ENCODE measurements around the gene GTF2A1L. TPM values are rescaled to one million over a fixed set of nuclear protein-coding genes. Genes with fewer than 3 reads are reported as not detected.
"Not testable (repeated sequence)": the region's sequence is repeated elsewhere in the genome, so short reads cannot be mapped to it uniquely, and the experiment has no call there.

GTF2A1L gene
- total RNA-seq, 1 donor from 2014 or later, result not detected

- DNase-seq (ENCODE audit: low spot score in 2 of 2) (no peak), FAIRE-seq (no peak)
Observed at GRCh38 chr2:48605482-48606175, 12.0 kb upstream of the GTF2A1L start.

- DNase-seq (ENCODE audit: low spot score in 2 of 2) (no peak), FAIRE-seq (no peak)
Observed at GRCh38 chr2:48607307-48608014, 10.2 kb upstream of the GTF2A1L start.

GRCh38 chr2:48613211-48613610, 4.4 kb upstream of the GTF2A1L start:
- FAIRE-seq (no peak), DNase-seq (ENCODE audit: low spot score in 2 of 2) (no peak)

- not testable (repeated sequence) for DNase-seq (ENCODE audit: low spot score in 2 of 2); FAIRE-seq
Observed at GRCh38 chr2:48614581-48614980, 3.1 kb upstream of the GTF2A1L start.

- FAIRE-seq, result no peak
- no peak for DNase-seq (ENCODE audit: low spot score in 2 of 2)
Observed at GRCh38 chr2:48619526-48619925, 1.9 kb downstream of the GTF2A1L start.

GRCh38 chr2:48620604-48621003, 2.9 kb downstream of the GTF2A1L start:
- DNase-seq (ENCODE audit: low spot score in 2 of 2) (no peak), FAIRE-seq (no peak)

- not testable (repeated sequence) for FAIRE-seq; DNase-seq (ENCODE audit: low spot score in 2 of 2)
Observed at GRCh38 chr2:48622691-48623090, 5.0 kb downstream of the GTF2A1L start.

- no peak for FAIRE-seq
Observed at GRCh38 chr2:48624696-48625095, 7.0 kb downstream of the GTF2A1L start.

GRCh38 chr2:48626047-48626446, 8.4 kb downstream of the GTF2A1L start:
- FAIRE-seq (no peak), DNase-seq (ENCODE audit: low spot score in 2 of 2) (no peak)

More at GRCh38 chr2:48624696-48625095, 7.0 kb downstream of the GTF2A1L start:
- DNase-seq (ENCODE audit: low spot score in 2 of 2), result no peak

- DNase-seq (ENCODE audit: low spot score in 2 of 2) (no peak), FAIRE-seq (no peak)
Observed at GRCh38 chr2:48633143-48633542, 15.5 kb downstream of the GTF2A1L start.

- FAIRE-seq, result no peak
- DNase-seq (ENCODE audit: low spot score in 2 of 2), result no peak
Observed at GRCh38 chr2:48635786-48636185, 18.1 kb downstream of the GTF2A1L start.

GRCh38 chr2:48638261-48638660, 20.6 kb downstream of the GTF2A1L start:
- FAIRE-seq (no peak), DNase-seq (ENCODE audit: low spot score in 2 of 2) (no peak)

GRCh38 chr2:48651158-48651790, 33.6 kb downstream of the GTF2A1L start:
- no peak for FAIRE-seq

GRCh38 chr2:48668992-48669391, 51.3 kb downstream of the GTF2A1L start:
- DNase-seq (ENCODE audit: low spot score in 2 of 2), result no peak
- FAIRE-seq, result no peak

More at GRCh38 chr2:48651158-48651790, 33.6 kb downstream of the GTF2A1L start:
- no peak for DNase-seq (ENCODE audit: low spot score in 2 of 2)

- FAIRE-seq, result no peak
- no peak for DNase-seq (ENCODE audit: low spot score in 2 of 2)
Observed at GRCh38 chr2:48673581-48673980, 55.9 kb downstream of the GTF2A1L start.

- DNase-seq (ENCODE audit: low spot score in 2 of 2), result no peak
- no peak for FAIRE-seq
Observed at GRCh38 chr2:48674933-48675332, 57.3 kb downstream of the GTF2A1L start.

- FAIRE-seq (no peak), DNase-seq (ENCODE audit: low spot score in 2 of 2) (no peak)
Observed at GRCh38 chr2:48677450-48677849, 59.8 kb downstream of the GTF2A1L start.

GRCh38 chr2:48685126-48685525, 67.5 kb downstream of the GTF2A1L start:
- DNase-seq (ENCODE audit: low spot score in 2 of 2) (no peak), FAIRE-seq (no peak)

GRCh38 chr2:48691935-48692691, 74.5 kb downstream of the GTF2A1L start:
- FAIRE-seq (no peak), DNase-seq (ENCODE audit: low spot score in 2 of 2) (no peak)

GRCh38 chr2:48693066-48693465, 75.4 kb downstream of the GTF2A1L start:
- DNase-seq (ENCODE audit: low spot score in 2 of 2), result no peak
- no peak for FAIRE-seq

- FAIRE-seq, result no peak
- no peak for DNase-seq (ENCODE audit: low spot score in 2 of 2)
Observed at GRCh38 chr2:48693645-48694044, 76.0 kb downstream of the GTF2A1L start.

All from frontal cortex (tissue), 4 donors.